Stimulated activated CD8-positive, alpha-beta memory T cell treated with anti-CD3 and anti-CD28 coated beads, Interleukin-7, amount 100 ng/mL, for 1 hour (primary cell): ENCODE data around the gene KIAA0513.

Experiments used
- DNase-seq, 2 donors: peaks; one replicate each; pipeline ENCODE4 v3.0.0-alpha.2; 2020; ENCODE audit warnings: low read depth in 2 of 2

The KIAA0513 gene, protein sequence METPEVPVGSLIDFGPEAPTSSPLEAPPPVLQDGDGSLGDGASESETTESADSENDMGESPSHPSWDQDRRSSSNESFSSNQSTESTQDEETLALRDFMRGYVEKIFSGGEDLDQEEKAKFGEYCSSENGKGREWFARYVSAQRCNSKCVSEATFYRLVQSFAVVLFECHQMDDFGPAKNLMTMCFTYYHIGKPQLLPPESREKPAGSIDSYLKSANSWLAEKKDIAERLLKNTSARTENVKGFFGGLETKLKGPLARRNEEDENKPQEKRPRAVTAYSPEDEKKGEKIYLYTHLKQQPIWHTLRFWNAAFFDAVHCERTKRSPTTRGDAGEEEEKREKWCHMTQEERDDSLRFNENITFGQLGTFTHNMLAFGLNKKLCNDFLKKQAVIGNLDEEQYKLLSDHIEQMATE

GRCh38 chr16:85027349-85027957 lies at the start of gene KIAA0513:
Gene KIAA0513, plus strand, starts transcription at chr16:85027795. Its CDS starts 39,277 bp downstream, at chr16:85067072.
- DNase-seq = peak; percentile 94

DNA sequence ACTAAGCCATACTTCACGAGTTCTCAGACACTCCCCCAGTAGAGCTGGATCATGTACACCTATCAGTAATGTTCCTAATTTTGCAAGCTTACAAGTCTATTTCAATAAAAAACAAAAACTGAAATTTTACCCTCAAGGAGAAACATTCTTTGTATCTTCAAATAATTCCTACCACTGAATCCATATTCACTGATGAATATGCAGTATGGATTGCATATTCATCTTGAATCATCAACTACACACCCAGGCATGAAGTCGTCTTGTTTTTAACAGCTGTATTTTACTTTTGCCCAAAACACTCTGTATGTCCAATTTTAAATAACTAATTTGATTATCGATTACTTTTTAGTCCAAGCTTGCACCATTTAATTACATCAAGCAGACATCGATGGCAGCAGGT lies 48.1 kb upstream of the KIAA0513 start:
- DNase-seq = no peak

DNA sequence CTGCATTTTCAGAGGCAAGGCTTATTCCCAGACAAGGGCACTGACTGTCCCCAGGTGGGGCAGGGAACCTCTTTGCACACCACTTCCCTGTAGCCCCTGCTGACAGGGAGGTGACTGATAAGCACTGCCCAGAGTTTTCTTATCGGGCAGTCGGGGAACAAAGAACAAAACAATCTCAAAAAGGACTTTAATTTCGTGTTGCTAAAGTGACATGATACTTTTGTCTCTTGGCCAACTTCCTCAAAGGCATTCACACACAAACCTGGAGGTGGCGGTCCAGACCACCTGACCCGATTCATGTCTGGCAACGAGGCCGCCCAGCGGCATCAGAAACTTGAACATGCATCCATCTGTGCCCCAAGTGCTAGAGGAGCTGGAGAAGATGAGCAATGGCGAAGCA lies 45.2 kb upstream of the KIAA0513 start:
- DNase-seq = no peak

GRCh38 chr16:84985079-84986065 lies 42.2 kb upstream of the KIAA0513 start:
- no peak for DNase-seq

GRCh38 chr16:84986102-84986501 lies 41.5 kb upstream of the KIAA0513 start:
- no peak for DNase-seq

GRCh38 chr16:84986879-84987278 lies 40.7 kb upstream of the KIAA0513 start:
- no peak for DNase-seq

- DNase-seq = no peak
These were observed 39.1 kb upstream of the KIAA0513 start for GRCh38 chr16:84988328-84989080.

DNA sequence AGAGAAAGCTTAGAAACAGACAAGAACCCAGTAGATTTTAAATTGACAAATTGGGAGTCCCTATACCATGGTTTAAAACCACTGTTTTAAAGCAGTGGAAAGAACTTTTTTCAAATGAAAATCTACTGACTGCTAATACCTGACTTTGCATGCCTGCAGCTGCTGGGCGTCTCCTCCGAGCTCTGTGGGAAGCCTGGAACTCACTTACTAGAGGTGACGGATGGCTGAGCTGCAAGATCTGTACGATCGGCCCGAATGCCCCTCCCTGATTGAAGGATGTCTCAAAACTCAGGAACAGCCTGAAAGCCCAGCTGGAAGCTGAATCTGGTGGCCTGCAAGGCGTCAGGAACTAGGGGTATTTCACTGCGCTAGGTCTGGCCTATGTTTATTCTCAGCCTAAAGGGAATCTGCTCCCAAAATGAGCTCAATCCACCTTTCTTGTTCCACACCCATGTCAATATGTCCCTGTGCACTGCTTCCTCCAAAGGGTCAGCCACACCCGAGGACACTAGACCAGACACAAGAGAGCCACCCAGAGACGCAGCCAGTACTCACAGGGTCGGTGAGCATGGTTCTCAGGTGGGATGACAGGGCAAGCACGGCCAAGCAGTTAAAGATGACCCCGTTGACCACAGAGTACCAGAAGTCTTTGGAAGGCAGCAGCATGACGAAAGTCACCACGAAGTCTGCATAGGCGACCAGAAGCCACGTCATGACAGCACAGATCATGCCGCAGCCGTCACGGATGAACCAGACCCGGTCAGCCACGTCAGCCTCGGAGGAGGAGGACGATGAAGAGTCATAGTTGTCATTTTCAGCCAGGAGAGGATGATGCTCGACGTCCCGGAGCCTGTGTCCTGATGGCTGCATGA lies 37.6 kb upstream of the KIAA0513 start:
- DNase-seq = no peak

DNA sequence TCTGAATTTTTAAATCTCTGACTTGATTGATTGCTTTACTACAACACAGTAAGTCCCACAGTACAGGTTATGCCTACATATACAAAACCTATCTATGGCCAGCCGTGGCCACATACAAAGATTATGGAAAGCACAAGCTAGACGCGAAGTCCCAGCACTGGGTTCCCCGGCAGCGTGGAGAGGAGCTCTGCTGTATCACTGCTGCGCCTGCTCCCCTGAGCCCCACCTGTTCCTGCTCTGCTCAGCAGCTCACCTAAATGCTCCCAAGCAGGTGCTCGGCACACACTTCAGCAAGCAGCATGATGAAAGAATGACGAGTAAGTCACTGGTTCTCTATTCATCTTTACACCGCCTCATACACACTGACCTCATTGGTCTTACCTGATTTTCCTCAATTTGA lies 36.8 kb upstream of the KIAA0513 start:
- no peak for DNase-seq

GRCh38 chr16:84992717-84993075 lies 34.9 kb upstream of the KIAA0513 start:
- no peak for DNase-seq

- DNase-seq = no peak
These were observed 33.7 kb upstream of the KIAA0513 start for GRCh38 chr16:84993926-84994325.

DNA sequence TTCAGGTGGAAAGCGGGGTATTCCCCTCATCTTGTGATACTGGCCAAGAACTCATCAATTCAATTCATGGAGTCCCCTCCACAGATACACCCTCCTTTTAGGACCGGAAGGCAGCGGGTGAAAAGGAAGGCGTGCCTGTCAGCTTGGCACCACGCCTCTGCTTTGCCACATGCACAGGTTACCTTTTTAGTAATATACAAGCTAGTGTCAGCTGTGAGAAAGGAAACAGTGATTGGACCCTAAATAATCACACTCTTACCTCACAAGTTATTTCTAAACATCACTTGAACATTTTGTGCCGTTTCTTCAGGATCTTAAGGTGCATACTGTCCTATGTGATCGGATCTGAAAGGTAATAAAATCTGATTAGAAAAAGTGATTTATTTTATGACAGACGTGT lies 31.9 kb upstream of the KIAA0513 start:
- DNase-seq = no peak

DNA sequence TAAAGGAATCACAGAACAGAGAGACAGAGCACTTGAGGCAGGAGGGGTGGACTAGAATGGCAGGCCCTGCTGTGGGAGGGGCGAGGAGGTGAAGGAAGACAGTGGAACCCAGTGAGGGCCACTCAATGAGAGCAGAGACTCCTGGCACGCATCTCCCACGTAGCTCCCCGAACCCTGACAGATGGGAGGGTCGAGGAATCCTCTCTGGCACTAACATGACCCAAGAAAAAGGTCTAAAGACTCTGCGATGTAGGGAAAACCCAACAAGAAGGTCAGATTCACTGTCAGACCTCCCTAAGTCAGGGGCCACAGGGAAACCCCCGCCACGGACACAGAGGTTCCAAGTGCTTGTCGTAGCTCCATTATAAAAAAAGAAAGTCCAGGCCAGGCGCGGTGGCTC lies 31.2 kb upstream of the KIAA0513 start:
- no peak for DNase-seq

GRCh38 chr16:84999200-84999599 lies 28.4 kb upstream of the KIAA0513 start:
- DNase-seq = no peak

DNA sequence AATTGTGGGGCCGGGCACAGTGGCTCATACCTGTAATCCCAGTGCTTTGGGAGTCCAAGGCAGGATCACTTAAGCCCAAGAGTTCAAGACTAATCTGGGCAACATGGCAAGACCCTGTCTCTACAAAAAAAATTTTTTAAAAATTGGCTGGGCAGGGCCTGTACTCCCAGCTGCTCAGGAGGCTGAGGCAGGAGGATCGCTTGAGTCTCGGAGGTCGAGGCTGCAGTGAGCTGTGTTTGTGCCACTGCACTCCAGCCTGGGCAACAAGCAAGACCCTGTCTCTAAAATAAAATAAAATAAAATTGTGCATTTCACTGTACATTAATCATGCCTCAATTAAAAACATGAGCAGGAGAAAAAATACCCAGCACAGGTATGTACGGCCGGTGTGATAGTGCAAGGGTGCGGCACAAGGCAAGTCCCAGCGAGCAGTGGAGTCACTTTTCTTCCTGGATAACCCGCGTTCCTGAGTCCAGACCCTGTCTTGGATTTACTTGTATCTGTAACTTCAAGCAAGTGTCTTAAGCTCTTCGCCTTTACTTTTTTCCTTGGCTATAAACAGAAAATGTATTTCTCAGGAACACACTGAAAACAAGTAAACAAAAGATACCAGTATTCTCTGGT lies 27.6 kb upstream of the KIAA0513 start:
- no peak for DNase-seq

DNA sequence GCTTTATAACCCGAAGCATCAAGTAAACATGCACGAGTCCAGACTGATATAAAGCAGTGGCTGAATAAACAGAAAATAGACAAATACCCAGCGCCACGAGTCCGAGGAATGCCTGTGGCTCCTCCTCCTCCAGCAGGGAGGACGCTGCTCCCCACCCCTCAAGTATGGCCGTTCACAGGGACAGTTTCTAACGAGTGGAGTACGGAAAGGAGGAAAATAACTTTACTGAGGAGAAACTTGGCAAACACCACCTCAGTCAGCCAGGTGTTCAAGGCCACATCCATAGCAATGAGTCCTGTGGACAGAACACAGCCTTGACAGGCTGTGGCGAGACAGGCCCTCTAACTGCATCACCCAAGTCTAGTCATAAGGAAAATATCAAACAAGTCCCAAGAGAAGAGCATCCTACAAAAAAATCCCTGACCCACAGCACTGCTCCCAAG lies 25.5 kb upstream of the KIAA0513 start:
- no peak for DNase-seq

GRCh38 chr16:85002608-85003007 lies 25.0 kb upstream of the KIAA0513 start:
- DNase-seq = no peak

DNA sequence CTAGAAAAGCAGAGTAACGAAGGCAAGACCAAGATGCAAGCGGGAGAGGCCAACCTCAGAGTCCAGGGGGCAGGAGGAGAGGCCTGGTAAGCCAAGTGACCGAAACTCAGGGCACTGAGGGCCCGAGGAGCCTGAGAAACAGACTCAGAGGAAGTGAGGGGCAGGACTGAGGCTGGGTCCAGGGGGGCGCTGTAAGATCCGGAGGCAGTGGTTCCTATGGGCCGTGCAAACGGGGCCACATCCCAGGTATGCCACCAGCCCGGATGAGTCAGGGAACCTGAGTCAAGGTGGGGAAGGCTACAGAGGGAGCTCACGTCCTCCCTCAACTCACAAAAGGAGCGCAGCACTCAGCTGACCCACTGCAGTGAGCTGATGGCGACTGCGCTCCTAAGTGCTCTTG lies 24.5 kb upstream of the KIAA0513 start:
- DNase-seq = no peak

- no peak for DNase-seq
These were observed 23.6 kb upstream of the KIAA0513 start for GRCh38 chr16:85003725-85004586.
